Activated B cell treated with CpG ODN at 0.5 μM for 24 hours (primary cell): ENCODE results near the gene CELF4. TPM values are rescaled to one million over a fixed set of nuclear protein-coding genes. Genes with fewer than 3 reads are reported as not detected.

ENCODE experiments used
- ATAC-seq: fragments of 200-7000 bp; cut with Tn5 transposase; one replicate; pipeline ENCODE4 v1.10.0; 2021; ENCODE audit warnings: low read depth, mild to moderate bottlenecking, moderate library complexity
- CTCF ChIA-PET: fragments of 350-600 bp; sonication (Branson Sonifier 250); formaldehyde crosslinking; loops from one replicate; lab custom pipeline; 2021; ENCODE audit warnings: antibody characterized with exemption; lab: Charles Lee
- POLR2A ChIA-PET: fragments of 350-600 bp; sonication (Branson Sonifier 250); formaldehyde crosslinking; loops from one replicate; lab custom pipeline; 2021; ENCODE audit warnings: antibody characterized with exemption; lab: Charles Lee
- DNase-seq: peaks from one replicate; pipeline ENCODE4 v3.0.0; 2022
- H3K27ac Mint-ChIP-seq: one replicate; pipeline ENCODE4 v1.8.0; 2020; ENCODE audit warnings: mixed read lengths
- H3K27me3 Mint-ChIP-seq: one replicate; pipeline ENCODE4 v1.8.0; 2021; ENCODE audit warnings: mixed read lengths
- H3K36me3 Mint-ChIP-seq: one replicate; pipeline ENCODE4 v1.8.0; 2021; ENCODE audit warnings: low read depth, mixed read lengths
- H3K4me1 Mint-ChIP-seq: one replicate; pipeline ENCODE4 v1.8.0; 2021; ENCODE audit warnings: mixed read lengths
- H3K4me3 Mint-ChIP-seq: one replicate; pipeline ENCODE4 v1.8.0; 2020; ENCODE audit warnings: mild to moderate bottlenecking, mixed read lengths
- H3K9me3 Mint-ChIP-seq: one replicate; pipeline ENCODE4 v1.8.0; 2020; ENCODE audit warnings: mixed read lengths
- CTCF ChIP-seq: fragments of 200-600 bp; IDR thresholded peaks from one replicate; pipeline ENCODE4 v1.8.0; 2022; ENCODE audit warnings: antibody characterized with exemption, mild to moderate bottlenecking
- intact Hi-C: fragments of 100-400 bp; cut with micrococcal nuclease; formaldehyde crosslinking; loops from one replicate; pipeline ENCODE4 v1.15.1; 2024
- total RNA-seq: library from RNA; stranded (reverse); gene quantifications from 2 replicates; pipeline ENCODE4 v1.2.3, GENCODE V29; 2022

The CELF4 gene
- total RNA-seq, 1 donor from 2014 or later: not detected

GRCh38 chr18:37389041-37389440, 176.6 kb downstream of the CELF4 start:
- Mint-ChIP-seq H3K27ac (no peak overlapping the region), H3K4me3 (no peak overlapping the region), H3K9me3 (no peaks in the 10 kb centered on the region), H3K36me3 (no peaks in the 10 kb centered on the region), H3K4me1 (peaks cover 4% of the 10 kb centered on the region), H3K27me3 (peaks cover 12% of the 10 kb centered on the region)
- no peak for DNase-seq
- ChIA-PET CTCF (no interaction called here), POLR2A (no interaction called here)
- intact Hi-C loops: no loop called here
- no peak for TF ChIP-seq CTCF
- no peak for ATAC-seq

GRCh38 chr18:37388413-37388812, 177.2 kb downstream of the CELF4 start:
- TF ChIP-seq CTCF: no peak
- Mint-ChIP-seq H3K4me1 (peaks cover 1% of the 10 kb centered on the region), H3K27ac (no peak overlapping the region), H3K36me3 (no peaks in the 10 kb centered on the region), H3K9me3 (no peaks in the 10 kb centered on the region), H3K4me3 (no peak overlapping the region), H3K27me3 (peaks cover 12% of the 10 kb centered on the region)
- ChIA-PET POLR2A (no interaction called here), CTCF (no interaction called here)
- no peak for ATAC-seq
- intact Hi-C loops: no loop called here
- no peak for DNase-seq

GRCh38 chr18:37385846-37386778, 179.5 kb downstream of the CELF4 start:
- H3K4me3 Mint-ChIP-seq: no peak overlapping the region
- H3K36me3 Mint-ChIP-seq: no peaks in the 10 kb centered on the region
- no peak overlapping the region for H3K27ac Mint-ChIP-seq
- ChIA-PET CTCF (interaction anchor here (0.8 to 1.7 kb wide), 3 partner anchors 16 to 152 kb away, joined by 3 to 4 read pairs (median 3); no protein-coding TSS in a partner anchor), POLR2A (no interaction called here)
- no peaks in the 10 kb centered on the region for H3K27me3 Mint-ChIP-seq
- intact Hi-C loops: loop anchor here (1.0 kb wide), 1 partner anchor 152 kb away; no protein-coding TSS in a partner anchor
- no peaks in the 10 kb centered on the region for H3K4me1 Mint-ChIP-seq
- H3K9me3 Mint-ChIP-seq: no peaks in the 10 kb centered on the region
- DNase-seq (no peak), ATAC-seq (no peak)
- peak; percentile 68 for TF ChIP-seq CTCF

GRCh38 chr18:37383846-37384595, 181.6 kb downstream of the CELF4 start:
- intact Hi-C loops: no loop called here
- ATAC-seq: no peak
- Mint-ChIP-seq H3K36me3 (no peaks in the 10 kb centered on the region), H3K4me1 (no peaks in the 10 kb centered on the region), H3K9me3 (no peaks in the 10 kb centered on the region), H3K4me3 (no peak overlapping the region), H3K27me3 (no peaks in the 10 kb centered on the region), H3K27ac (no peak overlapping the region)
- CTCF ChIA-PET: no interaction called here
- DNase-seq: no peak
- POLR2A ChIA-PET: no interaction called here
- no peak for TF ChIP-seq CTCF
